Stimulated activated naive CD8-positive, alpha-beta T cell treated with anti-CD3 and anti-CD28 coated beads, Interleukin-15, Interleukin-2, amounts not matched to agents 100 ng/mL and 50 ng/mL, for 24 hours (primary cell): Measurements from ENCODE around the gene L2HGDH.
A peak's percentile ranks its signal among the peaks of the same experiment; 100 is the strongest.

Source experiments
- H3K27ac Mint-ChIP-seq: one replicate; pipeline ENCODE4 v1.8.0; 2021; ENCODE audit warnings: mild to moderate bottlenecking, mixed read lengths
- H3K27me3 Mint-ChIP-seq: one replicate; pipeline ENCODE4 v1.8.0; 2021; ENCODE audit warnings: mixed read lengths
- H3K36me3 Mint-ChIP-seq: one replicate; pipeline ENCODE4 v1.8.0; 2021; ENCODE audit warnings: low read depth, mixed read lengths
- H3K4me1 Mint-ChIP-seq: one replicate; pipeline ENCODE4 v1.8.0; 2021; ENCODE audit warnings: low read depth, mixed read lengths
- H3K4me3 Mint-ChIP-seq: one replicate; pipeline ENCODE4 v1.8.0; 2021; ENCODE audit warnings: mild to moderate bottlenecking, mixed read lengths
- H3K9me3 Mint-ChIP-seq: one replicate; pipeline ENCODE4 v1.8.0; 2021; ENCODE audit warnings: mixed read lengths

L2HGDH gene

GRCh38 chr14:50233166-50233950, 78.7 kb downstream of the L2HGDH start:
- Mint-ChIP-seq H3K36me3 (peaks cover 20% of the 10 kb centered on the region), H3K27me3 (no peaks in the 10 kb centered on the region), H3K27ac (peak overlapping the region; percentile 79), H3K4me1 (peaks cover 45% of the 10 kb centered on the region), H3K4me3 (peak overlapping the region; percentile 52), H3K9me3 (peaks cover 13% of the 10 kb centered on the region)

- peaks cover 46% of the 10 kb centered on the region for H3K4me1 Mint-ChIP-seq
Observed at GRCh38 chr14:50232276-50232642, 79.8 kb downstream of the L2HGDH start.

GRCh38 chr14:50231475-50232275, 80.4 kb downstream of the L2HGDH start, which contains the start of gene SOS2:
TSS of gene SOS2 (minus strand) at chr14:50231578. CDS start at chr14:50231283, 295 bp downstream.
- H3K4me3 Mint-ChIP-seq, result peak within 1 kb of the TSS; percentile 95
- H3K36me3 Mint-ChIP-seq, result peaks cover 17% of the 10 kb centered on the region
- H3K9me3 Mint-ChIP-seq, result peaks cover 13% of the 10 kb centered on the region
- no peaks in the 10 kb centered on the region for H3K27me3 Mint-ChIP-seq
- H3K27ac Mint-ChIP-seq, result peak within 1 kb of the TSS; percentile 94
- peaks cover 50% of the 10 kb centered on the region for H3K4me1 Mint-ChIP-seq

More at GRCh38 chr14:50232276-50232642, 79.8 kb downstream of the L2HGDH start:
- Mint-ChIP-seq H3K9me3 (peaks cover 13% of the 10 kb centered on the region), H3K4me3 (peak overlapping the region; percentile 77), H3K27ac (peak overlapping the region; percentile 68), H3K36me3 (peaks cover 17% of the 10 kb centered on the region), H3K27me3 (no peaks in the 10 kb centered on the region)

DNA sequence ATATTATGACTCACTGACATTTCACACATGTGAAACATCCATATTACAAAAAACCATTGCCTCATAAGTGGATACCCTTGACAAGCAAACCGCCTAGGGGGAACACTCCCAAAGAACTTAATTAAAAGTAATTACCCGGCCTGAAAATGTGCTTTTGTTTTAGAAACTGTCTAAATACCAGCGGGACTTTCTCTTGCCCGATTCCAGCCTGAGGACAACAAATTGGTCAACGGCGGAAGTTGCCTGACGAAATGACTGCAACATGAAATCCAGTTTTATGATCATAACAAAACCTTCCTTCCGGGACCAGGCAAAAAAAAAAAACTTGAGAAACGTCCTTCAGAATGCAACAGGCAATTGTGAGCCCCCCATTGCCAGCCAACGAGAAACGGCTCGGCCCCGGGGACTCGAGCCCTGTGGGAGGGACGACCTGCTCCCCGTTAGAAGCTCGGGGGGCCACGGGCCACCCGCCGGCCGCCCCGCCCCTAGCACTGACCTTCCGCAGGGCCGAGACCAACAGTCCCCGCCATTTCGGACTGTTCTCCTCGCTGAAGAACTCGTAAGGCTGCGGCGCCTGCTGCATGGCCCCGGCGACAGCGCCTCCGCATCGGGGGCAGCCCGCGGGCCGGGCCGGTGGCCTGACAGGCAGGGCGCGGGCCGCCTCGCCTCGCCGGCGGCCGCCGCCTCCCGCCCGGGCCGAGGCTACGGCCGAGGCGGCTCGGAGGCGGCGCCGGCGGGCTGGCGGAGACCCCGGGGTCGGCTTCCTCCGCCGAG, 81.1 kb downstream of the L2HGDH start:
- H3K9me3 Mint-ChIP-seq, result peaks cover 13% of the 10 kb centered on the region
- peaks cover 58% of the 10 kb centered on the region for H3K4me1 Mint-ChIP-seq
- H3K27ac Mint-ChIP-seq, result peak overlapping the region; percentile 94
- peaks cover 16% of the 10 kb centered on the region for H3K36me3 Mint-ChIP-seq
- H3K4me3 Mint-ChIP-seq, result peak overlapping the region; percentile 95
- no peaks in the 10 kb centered on the region for H3K27me3 Mint-ChIP-seq

DNA sequence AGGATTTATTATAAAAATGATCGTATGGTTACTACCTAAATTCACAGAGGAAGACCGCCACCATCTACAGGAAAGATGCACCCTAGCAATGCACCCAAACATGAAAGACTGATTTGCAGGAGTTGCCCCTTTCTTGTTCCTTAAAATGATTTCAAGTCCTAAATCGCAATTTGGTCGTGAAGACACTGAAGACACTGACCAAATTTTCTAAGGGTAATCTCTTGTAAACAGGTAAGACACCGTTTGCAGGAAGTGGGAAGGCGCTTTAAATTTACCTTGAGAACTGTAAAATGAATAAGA, 81.7 kb downstream of the L2HGDH start:
- Mint-ChIP-seq H3K36me3 (peaks cover 13% of the 10 kb centered on the region), H3K4me3 (peak overlapping the region; percentile 95)

GRCh38 chr14:50229681-50230080, 82.3 kb downstream of the L2HGDH start:
- Mint-ChIP-seq H3K4me1 (peaks cover 62% of the 10 kb centered on the region), H3K4me3 (peak overlapping the region; percentile 95), H3K36me3 (peaks cover 10% of the 10 kb centered on the region), H3K27me3 (no peaks in the 10 kb centered on the region), H3K27ac (no peak overlapping the region), H3K9me3 (peaks cover 4% of the 10 kb centered on the region)

More for the DNA sequence above, 81.7 kb downstream of the L2HGDH start:
- Mint-ChIP-seq H3K27ac (peak overlapping the region; percentile 94), H3K9me3 (peaks cover 7% of the 10 kb centered on the region), H3K27me3 (no peaks in the 10 kb centered on the region), H3K4me1 (peaks cover 62% of the 10 kb centered on the region)

GRCh38 chr14:50228313-50228712, 83.7 kb downstream of the L2HGDH start:
- Mint-ChIP-seq H3K36me3 (peaks cover 10% of the 10 kb centered on the region), H3K4me3 (no peak overlapping the region), H3K27ac (no peak overlapping the region), H3K9me3 (no peaks in the 10 kb centered on the region), H3K4me1 (peaks cover 54% of the 10 kb centered on the region), H3K27me3 (no peaks in the 10 kb centered on the region)

DNA sequence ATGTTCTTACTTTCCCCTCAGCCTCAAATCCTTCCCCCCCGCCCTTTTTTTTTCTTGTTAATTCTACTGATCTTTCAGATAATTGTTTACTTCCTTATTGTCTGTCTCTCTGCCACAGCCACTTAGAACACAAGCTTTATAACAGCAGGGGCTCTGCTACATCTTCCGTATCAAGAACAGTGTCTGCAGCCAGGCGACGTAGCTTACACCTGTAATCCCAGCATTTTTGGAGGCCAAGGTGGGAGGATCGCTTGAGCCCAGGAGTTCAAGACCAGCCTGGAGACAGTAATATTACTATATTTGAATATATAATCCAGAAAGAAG, 86.1 kb downstream of the L2HGDH start:
- no peaks in the 10 kb centered on the region for H3K9me3 Mint-ChIP-seq
- H3K27me3 Mint-ChIP-seq, result no peaks in the 10 kb centered on the region
- H3K27ac Mint-ChIP-seq, result no peak overlapping the region
- peaks cover 15% of the 10 kb centered on the region for H3K36me3 Mint-ChIP-seq
- no peak overlapping the region for H3K4me3 Mint-ChIP-seq
- H3K4me1 Mint-ChIP-seq, result peaks cover 55% of the 10 kb centered on the region

DNA sequence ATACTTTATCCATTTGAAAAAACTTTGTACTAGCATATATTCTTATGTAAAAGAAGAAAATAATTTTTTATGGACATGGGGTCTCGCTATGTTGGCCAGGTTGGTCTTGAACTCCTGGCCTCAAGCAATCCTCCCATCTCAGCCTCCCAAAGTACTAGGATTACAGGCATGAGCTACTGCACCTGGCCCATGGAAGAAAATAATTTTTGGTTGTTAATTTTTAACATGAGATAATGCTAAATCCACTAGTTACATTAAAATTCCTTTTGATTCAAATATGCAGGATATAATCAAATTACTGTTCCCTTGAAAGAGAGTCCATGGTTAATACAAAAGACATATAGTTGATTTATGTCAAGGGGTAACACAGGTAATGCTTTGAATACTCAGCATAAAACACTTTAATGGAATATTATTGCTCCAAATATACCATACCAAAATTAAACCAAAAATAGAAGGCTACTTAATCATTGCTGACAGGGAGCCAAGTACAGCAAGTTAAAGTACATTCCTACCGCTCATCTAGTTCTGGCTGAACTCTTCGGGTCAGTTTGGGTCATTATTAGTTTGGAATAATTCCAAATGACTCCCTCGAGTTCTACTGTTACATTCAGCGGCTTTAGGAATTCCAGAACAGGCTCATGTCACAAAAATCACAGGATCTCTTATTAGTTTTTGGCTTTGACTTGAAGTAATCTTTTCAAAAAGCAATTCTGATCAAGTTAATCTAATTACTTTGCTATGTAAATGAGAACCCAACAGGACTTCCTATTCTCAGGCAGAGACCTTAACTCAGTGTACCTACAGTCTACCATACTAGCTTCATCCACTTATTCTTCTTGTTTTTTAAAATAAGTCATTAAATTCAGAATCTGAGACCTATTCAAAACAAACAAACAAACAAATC, 86.7 kb downstream of the L2HGDH start:
- H3K36me3 Mint-ChIP-seq, result peaks cover 15% of the 10 kb centered on the region
- H3K9me3 Mint-ChIP-seq, result no peaks in the 10 kb centered on the region
- H3K4me1 Mint-ChIP-seq, result peaks cover 50% of the 10 kb centered on the region
- no peaks in the 10 kb centered on the region for H3K27me3 Mint-ChIP-seq
- H3K27ac Mint-ChIP-seq, result no peak overlapping the region
- H3K4me3 Mint-ChIP-seq, result no peak overlapping the region

GRCh38 chr14:50222055-50222613, 89.9 kb downstream of the L2HGDH start:
- no peak overlapping the region for H3K27ac Mint-ChIP-seq
- H3K9me3 Mint-ChIP-seq, result no peaks in the 10 kb centered on the region
- peaks cover 5% of the 10 kb centered on the region for H3K36me3 Mint-ChIP-seq
- H3K27me3 Mint-ChIP-seq, result no peaks in the 10 kb centered on the region
- no peak overlapping the region for H3K4me3 Mint-ChIP-seq
- H3K4me1 Mint-ChIP-seq, result peaks cover 37% of the 10 kb centered on the region

DNA sequence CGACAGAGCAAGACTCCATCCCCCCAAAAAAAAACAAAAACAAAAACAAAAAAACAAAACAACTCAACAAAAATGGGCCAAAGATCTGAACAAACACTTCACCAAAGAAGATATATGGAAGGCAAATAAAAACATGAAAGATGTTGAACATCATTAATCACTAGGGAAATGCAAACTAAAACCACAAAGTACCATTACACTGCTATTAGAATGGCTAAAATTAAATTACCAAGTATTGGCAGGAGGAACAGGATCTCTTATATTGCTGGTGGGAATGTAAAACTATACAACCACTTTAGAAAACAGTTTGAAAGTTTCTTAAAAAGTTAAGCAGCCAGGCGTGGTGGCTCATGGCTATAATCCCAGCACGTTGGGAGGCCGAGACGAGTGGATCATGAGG, 93.5 kb downstream of the L2HGDH start:
- Mint-ChIP-seq H3K4me3 (no peak overlapping the region), H3K4me1 (peaks cover 31% of the 10 kb centered on the region), H3K27me3 (no peaks in the 10 kb centered on the region), H3K9me3 (no peaks in the 10 kb centered on the region), H3K36me3 (peaks cover 5% of the 10 kb centered on the region), H3K27ac (peak overlapping the region; percentile 36)

DNA sequence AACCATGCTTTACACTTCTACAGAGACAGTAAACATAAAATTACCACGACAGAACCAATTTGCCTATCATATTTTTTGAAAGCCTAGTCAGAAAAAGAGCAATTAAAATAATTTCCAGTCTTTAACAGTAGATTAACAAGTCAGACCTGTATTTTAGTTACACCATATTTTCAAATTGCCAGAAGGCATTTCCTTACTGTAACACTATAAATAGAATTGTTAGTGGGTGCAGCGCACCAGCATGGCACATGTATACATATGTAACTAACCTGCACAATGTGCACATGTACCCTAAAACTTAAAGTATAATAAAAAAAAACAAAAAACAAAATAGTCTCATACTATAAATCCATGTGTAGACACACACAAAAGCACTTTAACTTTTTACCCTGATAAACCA, 96.6 kb downstream of the L2HGDH start:
- H3K27me3 Mint-ChIP-seq, result no peaks in the 10 kb centered on the region
- no peaks in the 10 kb centered on the region for H3K36me3 Mint-ChIP-seq
- H3K4me1 Mint-ChIP-seq, result peaks cover 21% of the 10 kb centered on the region
- no peak overlapping the region for H3K4me3 Mint-ChIP-seq
- no peak overlapping the region for H3K27ac Mint-ChIP-seq
- no peaks in the 10 kb centered on the region for H3K9me3 Mint-ChIP-seq

GRCh38 chr14:50213795-50214194, 98.2 kb downstream of the L2HGDH start:
- Mint-ChIP-seq H3K4me1 (peaks cover 15% of the 10 kb centered on the region), H3K4me3 (no peak overlapping the region), H3K9me3 (no peaks in the 10 kb centered on the region), H3K36me3 (no peaks in the 10 kb centered on the region), H3K27me3 (no peaks in the 10 kb centered on the region), H3K27ac (no peak overlapping the region)

- Mint-ChIP-seq H3K9me3 (no peaks in the 10 kb centered on the region), H3K27me3 (no peaks in the 10 kb centered on the region), H3K36me3 (no peaks in the 10 kb centered on the region), H3K27ac (no peak overlapping the region), H3K4me3 (no peak overlapping the region), H3K4me1 (peaks cover 15% of the 10 kb centered on the region)
Observed at GRCh38 chr14:50212726-50213125, 99.3 kb downstream of the L2HGDH start.
